ENCODE measurements around the gene GNGT1.

Gene GNGT1

DNA sequence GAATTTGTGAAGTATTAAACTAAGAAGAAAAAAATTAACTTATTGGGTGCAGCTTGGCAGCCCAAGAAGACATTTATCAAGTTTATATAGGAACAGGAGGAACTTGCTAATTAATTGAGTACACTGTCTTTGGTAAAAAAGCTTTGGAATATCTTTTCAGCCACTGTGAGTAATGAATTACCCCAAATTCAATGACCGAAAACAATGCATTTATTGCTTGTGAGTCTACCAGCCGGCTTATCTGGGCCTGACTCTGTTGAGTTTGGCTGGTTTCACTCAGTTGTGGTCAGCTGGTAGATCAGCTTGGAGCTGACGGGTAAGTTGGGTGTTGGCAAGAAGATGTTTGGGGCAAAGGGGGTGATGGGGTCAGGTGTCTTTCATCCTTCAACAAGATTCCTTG lies 26.8 kb downstream of the GNGT1 start:
- ChIA-PET POLR2A (no interaction called here), CTCF (no interaction called here)
- no peak overlapping the region for H3K4me3 ChIP-seq (ENCODE audit: low read depth, low read length)
- TF ChIP-seq CTCF (IDR thresholded peaks at IDR 0.05; ENCODE audit: insufficient read depth, low read length, missing control alignments), result no peak
- DNase-seq (ENCODE audit: low read depth, low spot score), result no peak

DNA sequence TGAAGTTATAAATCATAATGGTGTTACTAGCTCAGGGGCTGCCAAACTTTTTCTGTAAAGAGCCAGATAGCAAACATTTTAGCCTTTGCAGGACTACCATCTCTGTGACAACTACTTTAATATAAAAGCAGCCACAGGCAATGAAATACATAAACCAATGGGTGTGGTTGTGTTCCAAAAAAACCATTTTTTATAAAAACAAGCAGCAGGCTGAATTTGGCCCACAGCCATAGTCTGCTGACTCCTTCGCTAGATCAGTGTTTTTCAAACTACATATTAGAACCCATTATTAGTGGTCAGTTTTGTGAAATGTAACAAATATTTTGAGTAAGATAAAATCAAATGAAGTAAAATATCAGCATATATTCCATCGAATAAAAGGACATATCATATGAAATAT lies 28.7 kb downstream of the GNGT1 start:
- ChIA-PET POLR2A (no interaction called here), CTCF (no interaction called here)
- no peak for DNase-seq (ENCODE audit: low read depth, low spot score)
- no peak for TF ChIP-seq CTCF (IDR thresholded peaks at IDR 0.05; ENCODE audit: insufficient read depth, low read length, missing control alignments)
- H3K4me3 ChIP-seq (ENCODE audit: low read depth, low read length), result no peak overlapping the region

DNA sequence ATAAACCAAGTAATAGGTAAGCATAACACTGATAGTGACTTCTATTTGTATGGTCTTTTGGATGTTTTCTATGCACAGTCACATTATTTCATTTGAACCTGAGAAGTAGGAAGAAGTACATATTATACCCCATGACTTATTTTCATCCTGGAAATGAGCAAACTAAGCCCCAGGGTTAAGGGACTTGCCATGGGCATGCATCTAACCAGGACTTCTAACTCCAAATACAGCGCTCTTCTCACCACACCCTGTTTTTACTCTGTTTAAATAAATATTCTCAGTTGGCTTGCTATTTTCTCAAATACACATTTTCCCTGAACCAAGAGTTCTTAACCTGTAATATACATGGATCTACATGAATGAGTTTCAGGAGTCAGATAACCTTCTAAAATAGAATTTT lies 31.5 kb downstream of the GNGT1 start:
- DNase-seq (ENCODE audit: low read depth, low spot score), result no peak
- no peak for TF ChIP-seq CTCF (IDR thresholded peaks at IDR 0.05; ENCODE audit: insufficient read depth, low read length, missing control alignments)
- ChIA-PET CTCF (no interaction called here), POLR2A (no interaction called here)
- H3K4me3 ChIP-seq (ENCODE audit: low read depth, low read length), result no peak overlapping the region

DNA sequence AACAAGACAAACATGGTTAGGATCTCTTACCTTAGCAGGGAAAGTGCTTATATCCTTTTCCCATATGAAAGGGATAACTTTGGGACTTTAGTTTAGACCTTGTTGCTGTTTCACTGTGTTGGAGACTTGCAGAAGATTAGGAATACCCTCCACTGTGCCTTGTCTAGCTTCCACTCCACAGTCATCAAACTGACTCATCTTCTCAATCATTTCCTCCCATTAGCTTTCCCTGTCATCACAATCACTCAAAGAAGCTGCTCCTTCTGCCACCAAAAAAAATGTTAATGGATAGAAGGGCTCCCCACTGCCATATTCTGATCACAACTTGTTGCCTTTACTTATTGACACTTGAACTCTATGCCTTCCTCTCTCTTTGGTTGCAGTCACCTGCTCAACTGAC lies 31.9 kb downstream of the GNGT1 start:
- ChIA-PET POLR2A (no interaction called here), CTCF (no interaction called here)
- no peak for DNase-seq (ENCODE audit: low read depth, low spot score)
- H3K4me3 ChIP-seq (ENCODE audit: low read depth, low read length), result no peak overlapping the region
- no peak for TF ChIP-seq CTCF (IDR thresholded peaks at IDR 0.05; ENCODE audit: insufficient read depth, low read length, missing control alignments)

- ChIA-PET POLR2A (no interaction called here), CTCF (interaction anchor here (0.7 kb wide), 1 partner anchor 20 kb away, joined by 3 read pairs; no protein-coding TSS in a partner anchor)
- H3K4me3 ChIP-seq (ENCODE audit: low read depth, low read length), result no peak overlapping the region
- TF ChIP-seq CTCF (IDR thresholded peaks at IDR 0.05; ENCODE audit: insufficient read depth, low read length, missing control alignments), result no peak
- DNase-seq (ENCODE audit: low read depth, low spot score), result no peak
Observed at GRCh38 chr7:93941945-93942344, 35.6 kb downstream of the GNGT1 start.

- POLR2A ChIA-PET, result no interaction called here
- CTCF ChIA-PET, result no interaction called here
- no peak for DNase-seq (ENCODE audit: low read depth, low spot score)
- TF ChIP-seq CTCF (IDR thresholded peaks at IDR 0.05; ENCODE audit: insufficient read depth, low read length, missing control alignments), result no peak
- no peak overlapping the region for H3K4me3 ChIP-seq (ENCODE audit: low read depth, low read length)
Observed at GRCh38 chr7:93943816-93944540, 37.6 kb downstream of the GNGT1 start.

Data from AG04449 (cell line).